Activated T-helper 1 cell treated with anti-CD3 and anti-CD28 coated beads, Interleukin-2, amount 50 U/mL, for 16 hours (primary cell): ENCODE results near the gene CENPA.

ENCODE experiments used
- DNase-seq, 2 donors: peaks; one replicate each; pipeline ENCODE4 v3.0.0-alpha.2; 2020; ENCODE audit warnings: low read depth in 1 of 2, low spot score in 1 of 2

The CENPA gene

GRCh38 chr2:26840937-26841610, 55.2 kb downstream of the CENPA start:
- DNase-seq: no peak

- DNase-seq: no peak
These were observed 57.2 kb downstream of the CENPA start for GRCh38 chr2:26843041-26843440.
